Subcutaneous abdominal adipose tissue (tissue), 5 donors: Measurements from ENCODE around the gene TMEM163.

Experiments used
- H3K27ac ChIP-seq: one replicate; pipeline ENCODE4 v1.7.0; 2013; ENCODE audit warnings: low read depth, mild to moderate bottlenecking, inconsistent platforms, low read length, moderate library complexity
- H3K27me3 ChIP-seq, 5 donors: one replicate each; pipeline ENCODE4 v1.7.0; 2013; ENCODE audit warnings: low read length in 5 of 5, inconsistent platforms in 1 of 5; ENCODE audit not compliant: control insufficient read depth in 5 of 5, insufficient read depth in 4 of 5
- H3K36me3 ChIP-seq, 5 donors: one replicate each; pipeline ENCODE4 v1.7.0; 2013; ENCODE audit warnings: low read length in 5 of 5; ENCODE audit not compliant: control insufficient read depth in 5 of 5, insufficient read depth in 5 of 5
- H3K4me1 ChIP-seq, 5 donors: one replicate each; pipeline ENCODE4 v1.7.0; 2013; ENCODE audit warnings: low read length in 5 of 5, mild to moderate bottlenecking in 3 of 5, moderate library complexity in 1 of 5; ENCODE audit not compliant: control insufficient read depth in 5 of 5, insufficient read depth in 5 of 5
- H3K4me3 ChIP-seq, 5 donors: one replicate each; pipeline ENCODE4 v1.7.0; 2013; ENCODE audit warnings: low read length in 5 of 5, low read depth in 1 of 5
- H3K9ac ChIP-seq, 5 donors: one replicate each; pipeline ENCODE4 v1.7.0; 2013; ENCODE audit warnings: low read length in 5 of 5, mild to moderate bottlenecking in 4 of 5, moderate library complexity in 3 of 5
- H3K9me3 ChIP-seq, 5 donors: one replicate each; pipeline ENCODE4 v1.7.0; 2013; ENCODE audit warnings: low read length in 5 of 5; ENCODE audit not compliant: control insufficient read depth in 5 of 5
- donor health status: healthy.
- donor health status: healthy.
- donor health status: healthy.
- donor health status: healthy.
- donor health status: healthy.

The TMEM163 gene

DNA sequence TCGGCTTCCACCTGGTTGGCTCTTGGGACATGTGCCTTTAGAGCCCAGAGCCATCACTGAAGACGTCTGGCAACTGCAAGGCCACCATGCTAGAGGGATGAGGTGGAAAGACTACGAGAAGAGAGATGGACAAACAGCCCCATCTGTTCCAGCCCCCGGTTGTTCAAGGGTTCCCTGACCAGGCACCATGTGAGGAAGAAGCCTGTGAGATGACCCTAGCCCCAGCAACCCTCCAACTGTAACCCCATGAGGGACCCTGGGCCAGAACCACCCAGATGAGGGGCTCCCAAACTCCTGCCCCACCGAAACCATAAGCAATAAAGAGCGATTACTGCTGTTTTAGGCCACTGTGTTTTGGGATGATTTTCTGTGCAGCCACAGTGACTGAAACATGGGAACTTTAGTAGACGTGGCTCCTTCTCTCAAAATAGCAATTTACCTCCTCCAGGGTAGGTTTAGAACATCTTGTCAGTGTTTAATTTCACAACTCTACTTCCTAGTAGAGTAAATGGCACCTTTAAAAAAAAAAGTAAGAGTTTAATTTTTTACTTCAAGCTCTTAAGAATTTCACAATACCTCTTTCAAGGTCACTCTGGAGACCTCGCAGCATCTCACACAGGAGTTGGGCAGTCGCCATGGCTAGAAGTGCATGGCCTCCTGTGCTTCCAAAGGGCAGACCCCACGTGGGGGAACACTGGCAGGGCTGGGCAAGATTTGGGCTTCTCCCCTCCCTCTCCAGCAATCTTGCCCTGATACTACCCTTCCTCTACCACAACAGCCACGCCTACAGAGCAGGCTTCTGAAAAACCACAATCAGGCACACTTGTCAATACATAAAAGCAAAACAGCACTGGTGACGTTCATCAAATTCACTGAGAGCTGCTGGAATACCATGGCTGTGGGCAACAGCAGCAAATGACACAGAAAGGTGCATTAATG, 48.8 kb downstream of the TMEM163 start:
- Histone ChIP-seq H3K9ac (no peak overlapping the region), H3K9me3 (peaks cover 0 to 5% (median 0%) of the 10 kb centered on the region in 5 donors), H3K27ac (no peak overlapping the region)

DNA sequence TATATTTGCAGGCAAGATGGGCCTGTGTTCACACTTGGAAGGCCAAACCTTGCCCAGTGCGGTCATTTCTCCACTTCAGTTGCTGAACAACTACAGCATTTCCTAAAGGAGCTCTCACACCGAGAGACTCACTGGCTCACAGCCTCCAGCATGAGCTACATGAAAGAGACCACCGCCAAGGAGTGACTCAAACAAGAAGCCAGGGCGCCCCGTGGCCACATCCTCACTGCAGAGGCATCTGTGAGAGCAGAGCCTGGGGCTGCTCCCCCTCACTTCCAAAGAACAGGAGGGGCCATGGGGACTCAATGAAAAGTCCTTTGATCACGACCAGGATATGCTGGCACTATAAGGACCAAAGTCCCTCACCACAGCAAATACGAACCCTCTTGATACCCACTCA, 50.0 kb downstream of the TMEM163 start:
- Histone ChIP-seq H3K9me3 (peaks cover 0 to 4% (median 0%) of the 10 kb centered on the region in 5 donors), H3K4me3 (no peak overlapping the region), H3K27me3 (peaks cover 0 to 5% (median 3%) of the 10 kb centered on the region in 5 donors), H3K9ac (no peak overlapping the region), H3K4me1 (peaks cover 0 to 2% (median 0%) of the 10 kb centered on the region in 5 donors), H3K27ac (no peak overlapping the region), H3K36me3 (no peaks in the 10 kb centered on the region)

More for the DNA sequence above, 48.8 kb downstream of the TMEM163 start:
- H3K4me1 ChIP-seq = peaks cover 0 to 2% (median 0%) of the 10 kb centered on the region in 5 donors
- peaks cover 0 to 5% (median 3%) of the 10 kb centered on the region in 5 donors for H3K27me3 ChIP-seq
- H3K4me3 ChIP-seq = no peak overlapping the region
- H3K36me3 ChIP-seq = no peaks in the 10 kb centered on the region

DNA sequence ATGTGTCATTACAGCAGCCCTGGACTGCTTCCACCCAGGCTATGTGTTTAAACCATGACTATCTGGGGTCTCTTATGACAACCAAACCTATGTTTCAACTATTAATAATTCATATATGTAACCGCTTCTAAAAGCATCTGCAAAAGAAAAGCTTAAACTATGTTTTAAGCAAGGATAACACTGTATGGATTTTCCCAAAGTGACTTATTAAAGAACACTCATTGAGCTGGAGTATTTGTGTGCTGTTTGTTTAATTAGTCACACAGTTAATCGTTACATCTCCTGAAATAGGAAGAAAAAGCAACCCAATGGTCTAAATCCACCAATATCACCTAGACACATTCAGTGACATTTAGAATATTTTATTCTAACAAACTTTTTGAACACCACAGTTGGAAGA, 51.3 kb downstream of the TMEM163 start:
- Histone ChIP-seq H3K4me1 (no peaks in the 10 kb centered on the region), H3K4me3 (no peak overlapping the region), H3K9me3 (no peaks in the 10 kb centered on the region), H3K27ac (no peak overlapping the region), H3K27me3 (peaks cover 0 to 5% (median 3%) of the 10 kb centered on the region in 5 donors), H3K36me3 (no peaks in the 10 kb centered on the region), H3K9ac (no peak overlapping the region)

DNA sequence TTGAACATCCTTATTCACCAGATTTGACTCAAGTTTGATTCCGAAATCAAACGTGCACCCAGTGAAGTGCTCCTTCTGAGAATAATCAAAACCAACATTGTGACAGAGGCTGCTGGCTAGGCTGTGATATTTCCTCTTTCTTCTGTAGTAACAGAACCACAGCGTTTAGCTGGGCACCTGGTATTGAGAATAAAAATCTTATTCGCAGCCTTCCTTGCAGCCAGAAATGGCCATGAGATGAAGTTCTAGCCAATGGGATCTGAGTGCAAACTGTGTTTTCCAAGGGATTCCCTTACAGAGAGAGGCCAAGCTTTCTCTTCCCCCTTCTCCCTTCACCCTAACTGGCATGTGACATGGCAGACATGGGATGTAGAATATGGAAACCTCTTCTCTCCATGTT, 51.7 kb downstream of the TMEM163 start:
- no peak overlapping the region for H3K4me3 ChIP-seq
- no peaks in the 10 kb centered on the region for H3K4me1 ChIP-seq
- no peaks in the 10 kb centered on the region for H3K9me3 ChIP-seq
- peaks cover 0 to 5% (median 3%) of the 10 kb centered on the region in 5 donors for H3K27me3 ChIP-seq
- no peak overlapping the region for H3K27ac ChIP-seq
- H3K36me3 ChIP-seq = no peaks in the 10 kb centered on the region
- H3K9ac ChIP-seq = no peak overlapping the region

DNA sequence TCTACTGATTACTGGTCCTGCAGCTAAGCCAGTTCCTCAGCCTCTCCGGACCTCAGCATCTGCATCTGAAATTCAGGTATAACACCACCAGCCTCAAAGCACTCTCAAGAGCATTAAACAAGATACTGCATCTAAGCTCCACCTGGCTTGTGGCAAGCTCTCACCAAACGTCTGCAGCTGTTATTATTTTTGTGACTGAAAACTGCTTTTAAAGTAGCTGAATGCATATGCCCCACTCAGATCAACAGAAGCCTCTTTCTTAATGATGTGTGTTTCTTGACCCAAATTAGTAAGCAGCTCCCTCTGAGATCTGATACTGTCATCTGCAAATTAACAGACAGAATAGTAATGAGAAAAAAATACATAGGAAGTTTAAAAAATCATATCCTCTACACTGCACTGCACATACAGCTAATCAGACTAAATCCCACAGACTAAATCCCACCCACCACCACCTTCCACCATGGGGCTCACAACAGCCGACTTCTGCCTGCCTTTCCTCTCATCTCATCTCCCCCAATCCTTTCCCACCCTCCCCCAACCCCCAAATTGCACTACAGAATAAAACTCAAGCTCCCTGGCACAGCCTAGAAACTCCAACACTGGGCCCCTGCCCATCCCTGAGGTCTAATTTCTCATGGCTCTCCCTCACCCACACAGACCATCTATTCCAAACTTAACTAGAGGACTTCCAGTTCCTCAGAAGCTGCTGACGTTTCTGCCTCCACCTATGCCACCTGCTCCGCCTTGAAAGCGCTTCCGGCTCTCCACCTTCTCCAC, 52.9 kb downstream of the TMEM163 start:
- no peak overlapping the region for H3K27ac ChIP-seq
- no peaks in the 10 kb centered on the region for H3K4me1 ChIP-seq
- no peaks in the 10 kb centered on the region for H3K9me3 ChIP-seq

DNA sequence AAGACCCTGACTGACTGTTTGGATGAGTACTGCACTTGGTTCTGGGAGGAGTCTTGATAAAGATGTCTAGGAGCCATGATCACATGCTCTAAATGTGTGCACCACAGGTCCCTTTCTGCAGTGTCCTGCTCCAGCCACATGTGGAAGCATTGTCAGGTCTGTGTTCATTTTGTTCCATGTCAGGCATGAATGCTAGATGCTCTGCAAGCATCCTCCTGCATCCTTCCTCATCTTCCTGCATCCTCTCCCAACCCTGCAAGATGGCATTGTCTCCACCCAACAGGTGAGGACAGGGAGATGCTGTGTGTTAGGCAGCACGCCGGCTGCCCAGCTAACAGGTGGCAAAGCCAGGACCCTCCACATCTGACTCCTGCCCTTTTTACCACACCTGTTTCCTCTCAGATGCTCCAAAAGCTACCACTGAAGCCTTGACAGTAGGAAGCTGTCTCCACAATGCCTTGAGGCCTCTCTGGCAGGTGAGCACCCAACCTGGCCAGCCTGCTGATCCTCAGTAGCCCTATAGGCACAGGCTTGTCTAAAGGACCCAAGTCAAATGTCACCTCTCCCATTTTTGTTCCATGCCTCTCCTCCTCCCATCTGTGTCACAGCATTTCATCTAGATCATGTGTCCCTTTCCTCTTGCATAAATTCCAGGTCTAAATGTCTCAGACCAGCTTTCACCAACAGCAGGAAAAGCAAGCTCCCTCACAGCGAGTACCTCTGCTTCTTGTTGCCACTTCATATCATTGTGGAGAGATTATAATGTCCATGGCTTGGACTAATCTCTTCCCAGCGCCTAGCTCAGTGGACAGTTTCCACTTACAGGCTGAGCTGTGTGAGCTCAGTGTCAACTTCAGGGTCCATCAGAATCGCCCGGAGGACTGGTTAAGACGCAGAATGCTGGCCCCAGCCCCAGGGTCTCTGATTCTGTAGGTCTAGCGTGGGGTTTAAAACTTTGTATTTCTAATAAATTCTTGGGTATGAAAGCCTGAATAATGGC, 55.0 kb downstream of the TMEM163 start:
- Histone ChIP-seq H3K27me3 (no peaks in the 10 kb centered on the region), H3K9me3 (no peaks in the 10 kb centered on the region), H3K36me3 (no peaks in the 10 kb centered on the region), H3K4me3 (no peak overlapping the region), H3K9ac (no peak overlapping the region), H3K27ac (no peak overlapping the region), H3K4me1 (no peaks in the 10 kb centered on the region)

More for the DNA sequence above, 52.9 kb downstream of the TMEM163 start:
- no peaks in the 10 kb centered on the region for H3K36me3 ChIP-seq
- H3K27me3 ChIP-seq = peaks cover 0 to 3% (median 0%) of the 10 kb centered on the region in 5 donors
- H3K4me3 ChIP-seq = no peak overlapping the region
- H3K9ac ChIP-seq = no peak overlapping the region

DNA sequence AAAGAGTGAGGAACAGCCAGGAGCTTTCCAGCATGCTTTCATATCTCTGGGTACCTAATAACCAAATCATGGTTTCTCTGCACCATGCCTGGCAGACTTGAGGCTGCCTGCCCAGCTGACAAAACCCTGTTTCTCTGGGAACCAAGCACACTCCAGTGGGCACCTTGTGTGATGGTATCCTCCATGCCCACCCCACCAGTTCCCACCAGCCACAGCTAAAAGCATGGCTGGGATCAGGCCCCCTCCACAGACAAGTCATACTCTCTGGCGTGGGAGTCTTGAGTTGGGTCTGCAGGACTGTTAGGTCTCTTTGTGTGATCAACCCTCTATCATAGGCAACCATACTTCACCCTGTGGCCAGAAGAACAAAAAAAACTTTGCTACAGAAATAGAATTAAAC, 56.0 kb downstream of the TMEM163 start:
- Histone ChIP-seq H3K9ac (no peak overlapping the region), H3K36me3 (no peaks in the 10 kb centered on the region), H3K4me3 (no peak overlapping the region), H3K9me3 (no peaks in the 10 kb centered on the region), H3K4me1 (no peaks in the 10 kb centered on the region), H3K27me3 (no peaks in the 10 kb centered on the region), H3K27ac (no peak overlapping the region)

DNA sequence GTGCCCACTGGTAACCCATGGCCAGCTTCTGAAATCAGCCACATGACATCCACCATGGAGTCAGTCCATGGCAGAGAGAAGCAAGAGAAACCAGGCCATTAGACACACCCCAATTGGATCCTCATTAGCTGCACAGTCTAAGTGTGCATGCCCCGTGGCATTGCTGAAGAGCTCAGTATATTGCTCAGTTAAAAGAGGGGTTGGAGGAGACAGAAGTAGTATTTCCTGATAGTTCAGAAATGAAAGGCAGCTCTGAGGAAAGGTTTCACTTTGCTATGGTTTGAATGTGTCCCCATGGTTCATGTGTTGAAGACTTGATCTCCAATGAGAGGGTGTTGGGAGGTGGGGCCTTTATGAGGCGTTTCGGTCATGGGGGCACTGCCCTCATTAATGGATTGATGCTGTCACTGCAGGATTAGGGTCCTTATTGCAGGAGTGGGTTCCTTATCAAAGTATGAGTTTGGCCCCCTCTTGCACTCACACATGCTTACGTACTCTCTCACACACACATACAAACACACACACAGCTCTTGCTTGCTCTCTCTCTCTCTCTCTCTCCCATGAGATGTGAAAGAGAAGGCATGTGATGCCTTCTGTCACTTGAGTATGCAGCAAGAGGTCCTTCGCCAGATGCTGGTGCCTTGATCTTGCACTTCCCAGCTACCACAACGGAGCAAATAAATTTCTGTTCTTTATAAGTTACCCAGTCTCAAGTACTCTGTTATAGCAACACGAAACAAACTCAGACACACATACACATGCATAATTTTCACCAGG, 58.0 kb downstream of the TMEM163 start:
- Histone ChIP-seq H3K27ac (no peak overlapping the region), H3K36me3 (no peaks in the 10 kb centered on the region), H3K4me1 (no peaks in the 10 kb centered on the region), H3K27me3 (no peaks in the 10 kb centered on the region), H3K9ac (no peak overlapping the region), H3K9me3 (no peaks in the 10 kb centered on the region), H3K4me3 (no peak overlapping the region)

DNA sequence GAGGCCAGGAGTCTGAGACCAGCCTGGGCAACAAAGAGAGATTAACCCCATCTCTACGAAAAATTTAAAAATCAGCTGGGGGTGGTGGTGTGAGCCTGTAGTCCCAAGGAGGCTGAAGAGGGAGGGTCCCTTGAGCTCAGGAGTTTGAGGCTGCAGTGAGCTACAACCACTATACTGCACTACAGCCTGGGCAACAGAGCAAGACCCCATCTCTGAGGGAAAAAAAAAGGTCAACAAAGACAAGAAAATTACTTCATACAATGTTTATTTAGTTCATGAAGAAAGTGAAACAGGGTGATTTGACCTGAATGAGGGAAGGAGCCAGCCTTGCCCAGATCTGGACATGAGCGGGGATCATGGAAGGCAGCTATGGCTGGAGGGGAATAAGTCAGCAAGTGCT, 59.1 kb downstream of the TMEM163 start:
- Histone ChIP-seq H3K9me3 (no peaks in the 10 kb centered on the region), H3K4me3 (no peak overlapping the region), H3K27ac (no peak overlapping the region), H3K36me3 (no peaks in the 10 kb centered on the region), H3K9ac (no peak overlapping the region), H3K4me1 (no peaks in the 10 kb centered on the region), H3K27me3 (no peaks in the 10 kb centered on the region)
